Esophagus squamous epithelium (tissue), 5 donors: ENCODE measurements around the gene C18orf63. TPM values are rescaled to one million over a fixed set of nuclear protein-coding genes. Genes with fewer than 3 reads are reported as not detected.

ENCODE experiments used
- DNase-seq: peaks from one replicate; lab custom pipeline; 2025; lab: John Stamatoyannopoulos, UW
- H3K27ac ChIP-seq, 4 donors: fragments of 200-600 bp; sonication (generic); one replicate each; pipeline ENCODE4 v1.5.1; 2016 to 2019; ENCODE audit warnings: mild to moderate bottlenecking in 1 of 4
- H3K27me3 ChIP-seq, 4 donors: fragments of 200-600 bp; sonication (generic); 1 replicate in 3 of 4; 2 replicates in 1 of 4; pipeline versions ENCODE4 v1.5.1 to v1.6.0; 2017 to 2021; ENCODE audit warnings: antibody characterized with exemption in 1 of 4
- H3K36me3 ChIP-seq, 3 donors: fragments of 200-600 bp; sonication (generic); one replicate each; pipeline ENCODE4 v1.5.1; 2016 to 2019
- H3K4me1 ChIP-seq, 3 donors: fragments of 200-600 bp; sonication (generic); one replicate each; pipeline ENCODE4 v1.5.1; 2017 to 2019
- H3K4me3 ChIP-seq, 4 donors: fragments of 200-600 bp; sonication (generic); 1 replicate in 3 of 4; 2 replicates in 1 of 4; pipeline ENCODE4 v1.5.1; 2016 to 2019; ENCODE audit warnings: mild to moderate bottlenecking in 2 of 4, moderate library complexity in 1 of 4
- H3K9me3 ChIP-seq, 3 donors: fragments of 200-600 bp; sonication (generic); one replicate each; pipeline ENCODE4 v1.5.1; 2016 to 2019
- POLR2A ChIP-seq, 4 donors: fragments of 450-650 bp; IDR thresholded peaks; one replicate each; pipeline ENCODE4 v1.6.1; 2017; ENCODE audit warnings: antibody characterized with exemption in 4 of 4, mild to moderate bottlenecking in 4 of 4, moderate library complexity in 3 of 4
- WGBS, 2 donors: methylation state at CpG; one replicate each; pipeline ENCODE4 v1.1.5; 2018; 5-methylcytosine and 5-hydroxymethylcytosine counted together
- intact Hi-C: fragments of 100-400 bp; cut with DNase I; formaldehyde crosslinking; loops from one replicate; pipeline ENCODE4 v1.15.0; 2022
- total RNA-seq, 4 donors: library from RNA; depleted of rRNA; stranded (reverse); fragments of >200 nt; gene quantifications; one replicate each; pipeline ENCODE4 v1.1.0, GENCODE V29; 2016
- TF ChIP-seq, protein P1 (sequence below), 6 experiments: fragments of 450-650 bp in 4 of 6; fragments of 200-600 bp in 2 of 6; sonication (generic) in 2 of 6; IDR thresholded peaks; one replicate each; pipeline ENCODE4 v1.5.1; 2016 to 2019; ENCODE audit warnings: antibody characterized with exemption in 6 of 6, mild to moderate bottlenecking in 4 of 6, moderate library complexity in 4 of 6
- donor health status: DM: yes; HTN: yes; CAD: no.

C18orf63 gene
- total RNA-seq, 4 donors from 2014 or later = not detected

DNA sequence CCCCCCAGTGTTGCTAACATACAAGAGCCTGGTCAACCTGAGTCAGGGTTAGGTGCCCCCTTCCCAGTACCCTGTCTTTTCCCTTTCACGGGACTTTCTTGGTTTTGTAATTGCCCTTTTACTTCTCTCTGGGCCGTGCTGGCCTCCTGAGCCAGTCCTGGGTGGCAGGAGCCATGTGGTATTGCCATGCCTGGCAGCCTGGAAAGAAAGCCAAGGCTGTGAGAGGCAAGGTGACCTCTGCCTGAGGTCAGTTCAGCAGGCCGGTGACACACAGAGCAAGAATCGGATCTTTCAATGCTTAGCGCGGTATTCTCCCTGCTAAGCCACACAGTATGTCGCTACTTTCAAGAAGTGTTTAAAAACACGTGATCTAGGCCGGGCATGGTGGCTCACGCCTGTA is 52.3 kb downstream of the C18orf63 start:
- intact Hi-C loops = no loop called here
- 84 to 88% methylated on average over 7 to 10 of the region's 10 CpGs for WGBS, 2 donors

DNA sequence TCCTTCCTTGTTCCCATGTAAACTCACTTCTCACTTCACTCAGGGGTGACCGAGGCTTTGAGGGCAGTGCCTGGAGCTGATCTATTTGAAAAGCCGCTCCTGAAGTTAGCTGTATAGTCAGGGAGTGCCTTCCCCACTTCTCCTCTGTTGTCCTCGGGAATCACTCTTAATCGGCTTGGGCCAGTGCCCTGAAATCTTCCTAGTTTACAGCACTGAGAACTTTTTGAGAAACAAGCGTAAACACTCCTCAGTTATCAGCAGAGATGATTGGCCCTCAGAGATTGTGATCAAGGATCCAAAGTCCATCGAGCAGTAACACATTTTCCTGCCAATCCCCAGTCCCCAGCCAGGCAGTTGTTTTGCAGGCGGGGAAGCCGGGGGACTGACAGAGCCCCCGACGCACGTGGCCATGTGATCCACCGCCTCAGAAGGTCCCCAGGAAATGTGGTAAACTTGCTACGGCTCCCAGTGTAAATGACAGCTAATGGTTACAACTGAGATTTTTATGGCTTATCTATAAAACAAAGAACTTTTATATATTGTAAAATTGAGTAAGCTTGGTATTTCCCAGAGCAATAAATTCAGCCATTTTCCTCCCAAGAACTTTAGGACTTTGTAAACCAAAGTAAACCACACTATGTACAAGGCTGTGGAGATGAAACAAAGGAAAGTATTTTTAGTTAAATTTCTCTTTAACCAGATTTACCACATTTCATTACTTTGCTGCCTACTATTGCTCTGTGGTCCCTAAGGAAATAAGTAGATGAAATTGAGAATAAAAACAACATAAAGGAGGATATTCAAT is 53.5 kb downstream of the C18orf63 start:
- Histone ChIP-seq H3K27ac (no peak overlapping the region), H3K4me3 (no peak overlapping the region), H3K36me3 (no peaks in the 10 kb centered on the region), H3K27me3 (peaks cover 0 to 6% (median 0%) of the 10 kb centered on the region in 4 donors), H3K9me3 (no peaks in the 10 kb centered on the region), H3K4me1 (no peaks in the 10 kb centered on the region)
- no peak for DNase-seq
- intact Hi-C loops = no loop called here
- no peak for TF ChIP-seq POLR2A (IDR thresholded peaks at IDR 0.05)
- TF ChIP-seq, protein P1, sequence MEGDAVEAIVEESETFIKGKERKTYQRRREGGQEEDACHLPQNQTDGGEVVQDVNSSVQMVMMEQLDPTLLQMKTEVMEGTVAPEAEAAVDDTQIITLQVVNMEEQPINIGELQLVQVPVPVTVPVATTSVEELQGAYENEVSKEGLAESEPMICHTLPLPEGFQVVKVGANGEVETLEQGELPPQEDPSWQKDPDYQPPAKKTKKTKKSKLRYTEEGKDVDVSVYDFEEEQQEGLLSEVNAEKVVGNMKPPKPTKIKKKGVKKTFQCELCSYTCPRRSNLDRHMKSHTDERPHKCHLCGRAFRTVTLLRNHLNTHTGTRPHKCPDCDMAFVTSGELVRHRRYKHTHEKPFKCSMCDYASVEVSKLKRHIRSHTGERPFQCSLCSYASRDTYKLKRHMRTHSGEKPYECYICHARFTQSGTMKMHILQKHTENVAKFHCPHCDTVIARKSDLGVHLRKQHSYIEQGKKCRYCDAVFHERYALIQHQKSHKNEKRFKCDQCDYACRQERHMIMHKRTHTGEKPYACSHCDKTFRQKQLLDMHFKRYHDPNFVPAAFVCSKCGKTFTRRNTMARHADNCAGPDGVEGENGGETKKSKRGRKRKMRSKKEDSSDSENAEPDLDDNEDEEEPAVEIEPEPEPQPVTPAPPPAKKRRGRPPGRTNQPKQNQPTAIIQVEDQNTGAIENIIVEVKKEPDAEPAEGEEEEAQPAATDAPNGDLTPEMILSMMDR (IDR thresholded peaks at IDR 0.05) = no peak
- WGBS, 2 donors = 38 to 45% methylated on average over 5 to 12 of the region's 13 CpGs

More for the DNA sequence above, 52.3 kb downstream of the C18orf63 start:
- Histone ChIP-seq H3K4me1 (no peaks in the 10 kb centered on the region), H3K36me3 (no peaks in the 10 kb centered on the region), H3K27ac (no peak overlapping the region), H3K9me3 (no peaks in the 10 kb centered on the region), H3K27me3 (peaks cover 0 to 6% (median 0%) of the 10 kb centered on the region in 4 donors), H3K4me3 (no peak overlapping the region)
- TF ChIP-seq POLR2A (IDR thresholded peaks at IDR 0.05) = no peak
- no peak for DNase-seq

DNA sequence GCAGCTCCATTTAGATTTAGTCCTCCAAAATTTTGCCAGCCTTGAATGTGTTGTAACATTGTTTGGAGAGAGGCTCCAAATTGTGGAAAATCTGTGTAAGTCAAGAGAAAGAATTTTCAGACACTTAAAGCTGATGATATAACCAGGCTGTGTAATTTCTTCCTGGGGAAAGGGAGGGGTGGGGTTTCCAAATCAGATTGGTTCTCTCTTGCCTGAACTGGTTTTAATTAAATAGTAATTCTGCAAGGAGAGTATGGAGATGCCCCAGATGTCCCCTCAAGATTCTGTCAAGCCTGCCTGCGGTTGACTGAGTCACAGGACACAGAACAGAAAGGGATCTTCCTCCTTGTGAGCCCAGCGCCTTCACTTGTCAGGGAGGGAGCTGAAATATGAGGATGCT is 54.5 kb downstream of the C18orf63 start:
- intact Hi-C loops = no loop called here
- no peaks in the 10 kb centered on the region for H3K4me1 ChIP-seq
- H3K27me3 ChIP-seq = peaks cover 0 to 6% (median 0%) of the 10 kb centered on the region in 4 donors
- TF ChIP-seq, protein P1 (IDR thresholded peaks at IDR 0.05) = no peak
- no peak for TF ChIP-seq POLR2A (IDR thresholded peaks at IDR 0.05)
- no peak overlapping the region for H3K4me3 ChIP-seq
- H3K27ac ChIP-seq = no peak overlapping the region
- DNase-seq = no peak
- WGBS, 2 donors = 45 to 59% methylated on average over 2 of the region's 2 CpGs
- H3K36me3 ChIP-seq = no peaks in the 10 kb centered on the region
- H3K9me3 ChIP-seq = no peaks in the 10 kb centered on the region

DNA sequence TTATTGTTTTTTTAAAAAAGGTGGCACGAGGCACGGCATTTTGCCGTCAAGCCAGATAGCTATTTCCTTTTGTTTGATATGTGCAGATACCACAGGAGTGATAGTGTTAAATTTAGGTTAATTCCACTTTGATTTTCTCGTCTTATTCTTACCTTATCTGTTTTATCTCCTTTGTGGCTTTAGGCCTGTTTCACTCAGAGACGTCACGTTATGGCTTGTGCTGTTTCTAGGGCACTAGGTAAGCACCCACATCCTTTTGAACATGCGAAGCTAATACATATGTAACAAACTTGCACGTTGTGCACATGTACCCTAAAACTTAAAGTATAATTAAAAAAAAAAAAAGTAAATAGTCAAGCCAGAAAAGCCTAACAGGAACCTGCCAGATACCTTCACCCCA is 57.8 kb downstream of the C18orf63 start:
- H3K27ac ChIP-seq = no peak overlapping the region
- no peak for DNase-seq
- no peak for TF ChIP-seq POLR2A (IDR thresholded peaks at IDR 0.05)
- TF ChIP-seq, protein P1 (IDR thresholded peaks at IDR 0.05) = no peak
- WGBS, 2 donors = 61 to 67% methylated on average over 8 of the region's 8 CpGs
- H3K27me3 ChIP-seq = no peaks in the 10 kb centered on the region
- H3K4me1 ChIP-seq = no peaks in the 10 kb centered on the region
- H3K9me3 ChIP-seq = no peaks in the 10 kb centered on the region
- no peak overlapping the region for H3K4me3 ChIP-seq
- intact Hi-C loops = no loop called here
- H3K36me3 ChIP-seq = no peaks in the 10 kb centered on the region

DNA sequence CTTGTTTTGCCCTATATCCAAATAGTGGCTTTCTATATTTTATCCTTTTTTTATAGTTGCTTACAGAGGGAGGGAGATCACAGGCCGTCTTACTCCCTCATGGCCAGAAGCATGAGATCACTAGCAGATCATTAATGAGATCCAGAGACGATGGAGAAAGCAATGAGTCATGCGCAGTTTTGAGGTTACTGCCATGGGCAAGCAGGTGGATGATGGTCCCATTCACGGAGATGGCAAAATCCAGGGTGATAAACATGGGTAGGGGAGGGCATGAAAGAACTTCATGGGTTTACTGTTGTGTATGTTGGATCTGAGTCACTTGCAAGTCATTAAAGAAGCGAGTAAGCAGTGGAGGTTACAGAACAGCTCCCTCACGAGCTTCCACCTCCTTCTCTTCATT is 60.4 kb downstream of the C18orf63 start:
- WGBS, 2 donors = 42 to 46% methylated on average over 5 to 6 of the region's 6 CpGs

More for the DNA sequence above, 60.4 kb downstream of the C18orf63 start:
- Histone ChIP-seq H3K9me3 (no peaks in the 10 kb centered on the region), H3K4me1 (no peaks in the 10 kb centered on the region), H3K4me3 (no peak overlapping the region), H3K27ac (no peak overlapping the region), H3K36me3 (no peaks in the 10 kb centered on the region), H3K27me3 (no peaks in the 10 kb centered on the region)
- TF ChIP-seq, protein P1 (IDR thresholded peaks at IDR 0.05) = no peak
- no peak for TF ChIP-seq POLR2A (IDR thresholded peaks at IDR 0.05)
- DNase-seq = no peak
- intact Hi-C loops = no loop called here
